MM.1S (cell line): ENCODE data around the gene CYS1.

Experiments
- DNase-seq: peaks from one replicate; pipeline ENCODE4 v3.0.0-alpha.2; 2015
- H2AFZ ChIP-seq: fragments of 300-600 bp; sonication (generic); 2 replicates; pipeline ENCODE4 v1.6.0; 2016; ENCODE audit warnings: antibody characterized with exemption, low read length
- H3F3A ChIP-seq: fragments of 300-600 bp; sonication (generic); 2 replicates; pipeline ENCODE4 v1.6.1; 2016; ENCODE audit warnings: mild to moderate bottlenecking, antibody characterized with exemption, low read length, moderate library complexity, mixed read lengths; ENCODE audit not compliant: insufficient read depth
- H3K27ac ChIP-seq: fragments of 300-600 bp; sonication (generic); 2 replicates; pipeline ENCODE4 v1.5.1; 2016; ENCODE audit warnings: mild to moderate bottlenecking, low read length
- H3K27me3 ChIP-seq: fragments of 300-600 bp; sonication (generic); replicated peaks from 2 replicates; pipeline ENCODE4 v1.6.0; 2016; ENCODE audit warnings: low read length; ENCODE audit not compliant: insufficient read depth
- H3K36me3 ChIP-seq: fragments of 300-600 bp; sonication (generic); replicated peaks from 2 replicates; pipeline ENCODE4 v1.6.1; 2016; ENCODE audit warnings: mild to moderate bottlenecking, low read length, mixed read lengths; ENCODE audit not compliant: insufficient read depth
- H3K4me1 ChIP-seq: fragments of 300-600 bp; sonication (generic); 2 replicates; pipeline ENCODE4 v1.6.1; 2016; ENCODE audit warnings: low read length, mixed read lengths
- H3K4me2 ChIP-seq: fragments of 300-600 bp; sonication (generic); 2 replicates; pipeline ENCODE4 v1.6.0; 2016; ENCODE audit warnings: low read depth, low read length
- H3K4me3 ChIP-seq: fragments of 300-600 bp; sonication (generic); 2 replicates; pipeline ENCODE4 v1.5.1; 2016; ENCODE audit warnings: low read length, mixed read lengths
- H3K79me2 ChIP-seq: fragments of 300-600 bp; sonication (generic); 2 replicates; pipeline ENCODE4 v1.6.1; 2016; ENCODE audit warnings: mixed run types, low read length, mixed read lengths
- H3K9ac ChIP-seq: fragments of 300-600 bp; sonication (generic); 2 replicates; pipeline ENCODE4 v1.6.1; 2016; ENCODE audit warnings: low read length, mixed read lengths
- H3K9me2 ChIP-seq: fragments of 300-600 bp; sonication (generic); replicated peaks from 2 replicates; pipeline ENCODE4 v1.6.1; 2016; ENCODE audit warnings: mild to moderate bottlenecking, low read length, mixed read lengths; ENCODE audit not compliant: insufficient read depth
- H3K9me3 ChIP-seq: fragments of 300-600 bp; sonication (generic); replicated peaks from 2 replicates; pipeline ENCODE4 v1.6.1; 2016; ENCODE audit warnings: mild to moderate bottlenecking, low read length, mixed read lengths; ENCODE audit not compliant: insufficient read depth
- H4K20me1 ChIP-seq: fragments of 300-600 bp; sonication (generic); 2 replicates; pipeline ENCODE4 v1.6.1; 2016; ENCODE audit warnings: mild to moderate bottlenecking, low read length, moderate library complexity, mixed read lengths; ENCODE audit not compliant: insufficient read depth
- EZH2 ChIP-seq: fragments of 300-600 bp; sonication (generic); optimal IDR thresholded peaks from 2 replicates; pipeline ENCODE3; 2017; ENCODE audit warnings: low read depth, mild to moderate bottlenecking, antibody characterized with exemption, low read length, mixed read lengths
- EZH2phosphoT487 ChIP-seq: fragments of 300-600 bp; sonication (generic); IDR thresholded peaks from 2 replicates; pipeline ENCODE4 v1.6.1; 2018; ENCODE audit warnings: antibody characterized with exemption, low read length
- TF ChIP-seq, protein P1 (sequence below): fragments of 300-600 bp; sonication (generic); IDR thresholded peaks from 2 replicates; pipeline ENCODE4 v1.5.1; 2016; ENCODE audit warnings: antibody characterized with exemption, low read length, mixed read lengths

Gene CYS1

DNA sequence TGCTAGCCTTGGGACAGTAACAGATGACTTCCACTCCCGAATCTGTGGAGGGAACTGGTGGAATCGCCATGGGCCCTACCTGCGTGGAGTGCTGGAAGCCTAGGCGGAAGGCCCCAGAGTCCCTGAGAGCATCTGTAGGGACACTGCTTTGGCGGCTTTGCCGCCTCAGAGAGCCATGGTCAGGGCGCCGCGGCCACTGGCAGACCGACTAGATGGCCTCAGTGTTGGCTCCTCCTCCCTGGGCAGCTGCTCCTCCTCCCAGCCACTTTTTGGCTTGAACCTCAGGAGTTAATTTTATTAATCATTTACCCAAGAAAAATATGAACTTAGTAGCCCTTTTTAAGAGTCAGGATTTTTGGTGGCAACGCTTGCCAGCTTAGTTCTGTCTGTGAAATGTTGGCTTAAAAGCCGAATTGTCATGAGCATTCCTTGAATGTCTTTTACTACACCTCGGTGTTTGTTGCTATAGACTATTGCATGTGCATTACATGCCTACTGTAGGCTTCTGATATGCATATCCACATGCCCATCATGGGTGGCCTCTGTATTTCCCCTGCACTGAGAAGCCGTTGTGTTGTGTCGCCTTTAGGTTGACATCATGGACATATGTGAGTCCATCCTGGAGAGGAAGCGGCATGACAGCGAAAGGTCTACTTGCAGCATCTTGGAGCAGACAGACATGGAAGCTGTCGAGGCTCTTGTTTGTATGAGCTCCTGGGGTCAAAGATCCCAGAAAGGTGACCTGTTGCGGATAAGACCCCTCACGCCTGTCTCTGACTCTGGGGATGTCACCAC is 34.5 kb downstream of the CYS1 start:
- H3K4me1 ChIP-seq = 0 out of 2 replicates have a peak, but pooled peaks cover 3% of the 10 kb centered on the region
- no peak overlapping the region for H3K4me2 ChIP-seq

GRCh38 chr2:10043906-10044601 is 36.2 kb downstream of the CYS1 start:
- no peaks in the 10 kb centered on the region for H3K9me3 ChIP-seq
- peaks cover 17% of the 10 kb centered on the region for H3K79me2 ChIP-seq
- H3K4me2 ChIP-seq = peak overlapping the region; percentile 67
- H2AFZ ChIP-seq = no peak overlapping the region
- no peaks in the 10 kb centered on the region for H3K27me3 ChIP-seq
- H3K4me1 ChIP-seq = 0 out of 2 replicates have a peak, but pooled peaks cover 3% of the 10 kb centered on the region
- peak; percentile 95 for DNase-seq
- H3K9ac ChIP-seq = peak overlapping the region; percentile 81
- no peaks in the 10 kb centered on the region; the same call in 1 of the 2 replicates for H3F3A ChIP-seq
- H3K4me3 ChIP-seq = peak overlapping the region; percentile 53; the same call in 1 of the 2 replicates
- TF ChIP-seq, protein P1, sequence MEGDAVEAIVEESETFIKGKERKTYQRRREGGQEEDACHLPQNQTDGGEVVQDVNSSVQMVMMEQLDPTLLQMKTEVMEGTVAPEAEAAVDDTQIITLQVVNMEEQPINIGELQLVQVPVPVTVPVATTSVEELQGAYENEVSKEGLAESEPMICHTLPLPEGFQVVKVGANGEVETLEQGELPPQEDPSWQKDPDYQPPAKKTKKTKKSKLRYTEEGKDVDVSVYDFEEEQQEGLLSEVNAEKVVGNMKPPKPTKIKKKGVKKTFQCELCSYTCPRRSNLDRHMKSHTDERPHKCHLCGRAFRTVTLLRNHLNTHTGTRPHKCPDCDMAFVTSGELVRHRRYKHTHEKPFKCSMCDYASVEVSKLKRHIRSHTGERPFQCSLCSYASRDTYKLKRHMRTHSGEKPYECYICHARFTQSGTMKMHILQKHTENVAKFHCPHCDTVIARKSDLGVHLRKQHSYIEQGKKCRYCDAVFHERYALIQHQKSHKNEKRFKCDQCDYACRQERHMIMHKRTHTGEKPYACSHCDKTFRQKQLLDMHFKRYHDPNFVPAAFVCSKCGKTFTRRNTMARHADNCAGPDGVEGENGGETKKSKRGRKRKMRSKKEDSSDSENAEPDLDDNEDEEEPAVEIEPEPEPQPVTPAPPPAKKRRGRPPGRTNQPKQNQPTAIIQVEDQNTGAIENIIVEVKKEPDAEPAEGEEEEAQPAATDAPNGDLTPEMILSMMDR = no peak
- TF ChIP-seq EZH2 (no peak), EZH2phosphoT487 (no peak)
- H4K20me1 ChIP-seq = no peaks in the 10 kb centered on the region
- H3K27ac ChIP-seq = peak overlapping the region; percentile 71; the same call in 1 of the 2 replicates
- no peaks in the 10 kb centered on the region; the same call in none of the 2 replicates for H3K36me3 ChIP-seq
- no peaks in the 10 kb centered on the region for H3K9me2 ChIP-seq

More for the DNA sequence above, 34.5 kb downstream of the CYS1 start:
- no peaks in the 10 kb centered on the region for H3K9me2 ChIP-seq
- no peaks in the 10 kb centered on the region for H4K20me1 ChIP-seq
- no peak overlapping the region for H3K27ac ChIP-seq
- H2AFZ ChIP-seq = no peak overlapping the region
- no peaks in the 10 kb centered on the region for H3K27me3 ChIP-seq
- TF ChIP-seq, protein P1 = no peak
- TF ChIP-seq EZH2 = no peak
- no peak for TF ChIP-seq EZH2phosphoT487
- no peak overlapping the region for H3K9ac ChIP-seq
- no peak overlapping the region for H3K4me3 ChIP-seq
- H3K36me3 ChIP-seq = no peaks in the 10 kb centered on the region; the same call in none of the 2 replicates
- no peaks in the 10 kb centered on the region; the same call in 1 of the 2 replicates for H3F3A ChIP-seq
- no peaks in the 10 kb centered on the region for H3K9me3 ChIP-seq
- DNase-seq = no peak
- peaks cover 23% of the 10 kb centered on the region for H3K79me2 ChIP-seq

DNA sequence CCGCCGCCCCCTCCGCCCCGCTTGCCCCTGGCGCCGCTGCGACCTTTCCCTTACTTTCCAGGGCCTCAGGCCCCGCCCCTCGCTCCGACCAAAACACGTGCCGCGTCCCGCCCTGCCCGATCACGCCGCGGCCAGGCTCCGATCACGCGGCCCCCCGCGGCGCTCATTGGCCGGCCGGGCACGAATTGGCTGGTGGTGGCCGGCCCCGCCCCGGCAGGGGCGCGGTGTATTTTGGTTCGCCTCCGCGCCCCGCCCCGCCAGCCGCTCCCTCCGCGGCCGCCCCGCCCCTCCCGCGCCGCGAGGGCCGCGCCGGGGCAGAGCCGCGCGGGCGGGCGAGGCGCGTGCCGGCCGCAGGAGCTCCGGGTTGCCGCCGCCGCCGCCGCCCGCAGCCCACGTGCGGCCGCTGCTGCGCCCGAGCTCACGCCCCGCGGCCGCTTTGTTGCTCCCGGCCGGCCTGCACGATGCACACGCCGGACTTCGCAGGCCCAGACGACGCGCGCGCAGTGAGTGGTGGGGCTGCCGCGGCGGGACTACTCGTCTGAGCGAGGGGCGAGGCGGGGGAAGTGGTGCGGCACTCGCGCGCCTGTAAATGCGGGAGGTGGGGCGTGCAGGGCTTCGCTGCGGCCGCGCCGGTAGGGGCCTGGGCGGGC is 36.8 kb downstream of the CYS1 start, which contains the start of gene KLF11:
TSS of gene KLF11 (plus strand) at position 295 of the 650 bp plus-strand sequence. CDS start at position 462, 167 bp downstream.
- Histone ChIP-seq H2AFZ (peak within 1 kb of the TSS; percentile 61; the same call in 1 of the 2 replicates), H3K79me2 (peaks cover 15% of the 10 kb centered on the region), H3K9me3 (no peaks in the 10 kb centered on the region), H3K9ac (peak within 1 kb of the TSS; percentile 81), H3K27ac (peak within 1 kb of the TSS; percentile 71), H3K36me3 (no peaks in the 10 kb centered on the region; the same call in 1 of the 2 replicates), H3K4me3 (peak within 1 kb of the TSS; percentile 59; the same call in 1 of the 2 replicates), H4K20me1 (no peaks in the 10 kb centered on the region), H3F3A (no peaks in the 10 kb centered on the region; the same call in 1 of the 2 replicates), H3K27me3 (no peaks in the 10 kb centered on the region), H3K4me2 (peak within 1 kb of the TSS; percentile 67), H3K4me1 (0 out of 2 replicates have a peak, but pooled peaks cover 3% of the 10 kb centered on the region), H3K9me2 (no peaks in the 10 kb centered on the region)
- peak; percentile 95 for DNase-seq
- TF ChIP-seq EZH2phosphoT487 (no peak), EZH2 (no peak)
- TF ChIP-seq, protein P1 = no peak
